CD1c-positive myeloid dendritic cell (primary cell): ENCODE measurements around the gene ACACA.
"Not testable (repeated sequence)": the region's sequence is repeated elsewhere in the genome, so short reads cannot be mapped to it uniquely, and the experiment has no call there.

Experiments used
- DNase-seq: peaks from one replicate; pipeline ENCODE4 v3.0.0-alpha.2; 2016; ENCODE audit errors: extremely low spot score

The ACACA gene

GRCh38 chr17:37177254-37177870, 229.3 kb downstream of the ACACA start:
- DNase-seq = no peak

- no peak for DNase-seq
These were observed 229.9 kb downstream of the ACACA start for GRCh38 chr17:37176723-37177122.

GRCh38 chr17:37174205-37174604, 232.4 kb downstream of the ACACA start:
- DNase-seq = no peak

GRCh38 chr17:37170881-37171425, 235.7 kb downstream of the ACACA start:
- no peak for DNase-seq

- DNase-seq = no peak
These were observed 237.8 kb downstream of the ACACA start for GRCh38 chr17:37168731-37169353.

- no peak for DNase-seq
These were observed 238.9 kb downstream of the ACACA start for GRCh38 chr17:37167756-37168155.

- DNase-seq = no peak
These were observed 242.6 kb downstream of the ACACA start for GRCh38 chr17:37164057-37164456.

GRCh38 chr17:37162800-37163199, 243.8 kb downstream of the ACACA start:
- no peak for DNase-seq

GRCh38 chr17:37160944-37161343, 245.7 kb downstream of the ACACA start:
- DNase-seq = no peak

GRCh38 chr17:37158290-37158689, 248.3 kb downstream of the ACACA start:
- no peak for DNase-seq

- no peak for DNase-seq
These were observed 258.5 kb downstream of the ACACA start for GRCh38 chr17:37148156-37148555.

- no peak for DNase-seq
These were observed 259.3 kb downstream of the ACACA start for GRCh38 chr17:37147301-37147812.

- no peak for DNase-seq
These were observed 260.3 kb downstream of the ACACA start for GRCh38 chr17:37146086-37147064.

- no peak for DNase-seq
These were observed 262.4 kb downstream of the ACACA start for GRCh38 chr17:37144075-37144701.

GRCh38 chr17:37143558-37143957, 263.1 kb downstream of the ACACA start:
- not testable (repeated sequence) for DNase-seq

GRCh38 chr17:37142294-37142896, 264.2 kb downstream of the ACACA start:
- DNase-seq = no peak

GRCh38 chr17:37138571-37139120, 268.0 kb downstream of the ACACA start:
- DNase-seq = no peak

- DNase-seq = no peak
These were observed 268.6 kb downstream of the ACACA start for GRCh38 chr17:37137906-37138514.

- no peak for DNase-seq
These were observed 269.5 kb downstream of the ACACA start for GRCh38 chr17:37137070-37137610.

- DNase-seq = no peak
These were observed 271.1 kb downstream of the ACACA start for GRCh38 chr17:37135576-37135975.
